GM12878 (cell line): ENCODE results near the gene ELOA. TPM values are rescaled to one million over a fixed set of nuclear protein-coding genes. Genes with fewer than 3 reads are reported as not detected.

Source experiments
- ATAC-seq: fragments of 200-7000 bp; cut with Tn5 transposase; 3 replicates; pipeline ENCODE4 v1.9.1; 2020; ENCODE audit warnings: mild to moderate bottlenecking, moderate library complexity
- BruUV-seq: library from RNA; stranded (reverse); fragments of 400-500 nt; replicated peaks from 2 replicates; lab custom pipeline; 2021; lab: Mats Ljungman, UMichigan
- CTCF ChIA-PET: fragments of 300-600 bp; sonication (Branson Sonifier 250); formaldehyde crosslinking; extraction: SDS; loops from one replicate; lab custom pipeline; 2021; ENCODE audit warnings: inconsistent platforms; lab: Yijun Ruan, JAX
- POLR2A ChIA-PET: fragments of 350-600 bp; formaldehyde crosslinking; extraction: SDS; loops from one replicate; lab custom pipeline; 2021; ENCODE audit warnings: inconsistent platforms; lab: Charles Lee
- RAD21 ChIA-PET: fragments of 300-600 bp; sonication (Branson Sonifier 250); formaldehyde crosslinking; loops from one replicate; lab custom pipeline; 2023; ENCODE audit warnings: antibody characterized with exemption; ENCODE audit not compliant: unreplicated experiment; lab: Charles Lee
- SMC1A ChIA-PET: fragments of 300-600 bp; sonication (Branson Sonifier 250); formaldehyde crosslinking; loops from one replicate; lab custom pipeline; 2023; ENCODE audit not compliant: unreplicated experiment, uncharacterized antibody; lab: Charles Lee
- DNase-seq: peaks from one replicate; pipeline ENCODE4 v3.0.0-alpha.2; 2011; ENCODE audit warnings: low read depth, low spot score
- FAIRE-seq: peaks from 3 replicates; lab custom pipeline; 2011; peaks lifted over from hg19 to GRCh38; lab: Jason Lieb, UNC
- H2AFZ ChIP-seq: 2 replicates; pipeline ENCODE4 v1.6.0; 2011; ENCODE audit warnings: low read depth, low read length, control low read depth; ENCODE audit not compliant: control insufficient read depth
- H3K27ac ChIP-seq: 2 replicates; pipeline ENCODE4 v1.5.1; 2011; ENCODE audit warnings: control low read depth; ENCODE audit not compliant: control insufficient read depth, insufficient read depth
- H3K27me3 ChIP-seq, 2 experiments: replicated peaks in 1 of 2; 2 replicates each; pipeline versions ENCODE4 v1.6.0 to v1.6.1; 2011; ENCODE audit warnings: low read length in 1 of 2; ENCODE audit not compliant: control insufficient read depth in 2 of 2, insufficient read depth in 2 of 2
- H3K36me3 ChIP-seq, 2 experiments: 2 replicates each; pipeline ENCODE4 v1.5.1; 2011; ENCODE audit warnings: low read length in 1 of 2; ENCODE audit not compliant: control insufficient read depth in 2 of 2, insufficient read depth in 2 of 2
- H3K4me1 ChIP-seq: 2 replicates; pipeline ENCODE4 v1.6.1; 2011; ENCODE audit warnings: mild to moderate bottlenecking, low read length, moderate library complexity, mixed read lengths; ENCODE audit not compliant: control insufficient read depth, insufficient read depth
- H3K4me2 ChIP-seq: 2 replicates; pipeline ENCODE4 v1.6.0; 2011; ENCODE audit warnings: control low read depth; ENCODE audit not compliant: control insufficient read depth, insufficient read depth
- H3K4me3 ChIP-seq: fragments of 200-600 bp; sonication (generic); 2 replicates; pipeline ENCODE4 v1.5.1; 2016
- H3K79me2 ChIP-seq: 2 replicates; pipeline ENCODE4 v1.6.0; 2011; ENCODE audit warnings: low read length; ENCODE audit not compliant: control insufficient read depth, insufficient read depth
- H3K9ac ChIP-seq: 2 replicates; pipeline ENCODE4 v1.8.0; 2011; ENCODE audit warnings: low read length, control low read depth, mixed read lengths; ENCODE audit not compliant: control insufficient read depth, insufficient read depth
- H3K9me3 ChIP-seq: replicated peaks from 3 replicates; pipeline ENCODE4 v1.5.1; 2011; ENCODE audit warnings: mild to moderate bottlenecking, low read length; ENCODE audit not compliant: control insufficient read depth, insufficient read depth
- H4K20me1 ChIP-seq: 2 replicates; pipeline ENCODE4 v1.6.0; 2011; ENCODE audit not compliant: control insufficient read depth, insufficient read depth
- BACH1 ChIP-seq: fragments of 450-650 bp; IDR thresholded peaks from 2 replicates; pipeline ENCODE4 v1.6.1; 2017; ENCODE audit warnings: mild to moderate bottlenecking, borderline replicate concordance
- BMI1 ChIP-seq: fragments of 450-650 bp; IDR thresholded peaks from 2 replicates; pipeline ENCODE4 v1.6.1; 2016; ENCODE audit warnings: mild to moderate bottlenecking, moderate library complexity, borderline replicate concordance
- CBX5 ChIP-seq: sonication (generic); IDR thresholded peaks from 2 replicates; pipeline ENCODE4 v1.6.1; 2016; ENCODE audit warnings: low read depth, moderate library complexity, mild to moderate bottlenecking, inconsistent platforms
- CHD2 ChIP-seq: IDR thresholded peaks from 2 replicates; pipeline ENCODE4 v1.6.1; 2011; ENCODE audit warnings: low read depth, low read length, improper control_type of control experiment, borderline replicate concordance
- EGR1 ChIP-seq, 2 experiments: IDR thresholded peaks; 1 replicate in 1 of 2; 2 replicates in 1 of 2; pipeline ENCODE4 v1.6.1; 2011 to 2012; ENCODE audit warnings: low read depth in 2 of 2, low read length in 2 of 2, borderline replicate concordance in 1 of 2, mild to moderate bottlenecking in 1 of 2, moderate library complexity in 1 of 2
- ELK1 ChIP-seq: IDR thresholded peaks from 2 replicates; pipeline ENCODE4 v1.6.1; 2012; ENCODE audit warnings: low read depth, low read length, improper control_type of control experiment
- EP300 ChIP-seq, 2 experiments: fragments of 150-350 bp in 1 of 2; IDR thresholded peaks; 2 replicates each; pipeline ENCODE4 v1.6.1; 2011 to 2012; ENCODE audit warnings: low read depth in 2 of 2, low read length in 2 of 2, borderline replicate concordance in 1 of 2, improper control_type of control experiment in 1 of 2, inconsistent platforms in 1 of 2; ENCODE audit not compliant: control insufficient read depth in 1 of 2
- HDAC2 ChIP-seq: fragments of 200-600 bp; sonication (generic); IDR thresholded peaks from 2 replicates; pipeline ENCODE4 v1.6.1; 2017
- HDGF ChIP-seq: fragments of 450-650 bp; IDR thresholded peaks from 2 replicates; pipeline ENCODE4 v1.6.1; 2016; ENCODE audit warnings: antibody characterized with exemption
- KAT2A ChIP-seq: conservative IDR thresholded peaks from 2 replicates; pipeline ENCODE4 v1.6.1; 2011; ENCODE audit warnings: low read depth, low read length; ENCODE audit not compliant: control insufficient read depth
- POLR2A ChIP-seq: IDR thresholded peaks from 2 replicates; pipeline ENCODE4 v1.6.1; 2011; ENCODE audit warnings: low read depth, mild to moderate bottlenecking, low read length
- SPI1 ChIP-seq: IDR thresholded peaks from 2 replicates; pipeline ENCODE4 v1.6.1; 2011; ENCODE audit warnings: low read depth, mild to moderate bottlenecking, low read length, moderate library complexity, borderline replicate concordance; ENCODE audit not compliant: insufficient read depth
- TCF12 ChIP-seq: IDR thresholded peaks from 2 replicates; pipeline ENCODE4 v1.6.1; 2011; ENCODE audit warnings: low read depth, mild to moderate bottlenecking, low read length
- YBX1 ChIP-seq: fragments of 450-650 bp; IDR thresholded peaks from 2 replicates; pipeline ENCODE4 v1.6.1; 2016; ENCODE audit warnings: antibody characterized with exemption
- WGBS: methylation state at CpG from one replicate; pipeline ENCODE4 v1.1.6; 2016; ENCODE audit warnings: low lambda C conversion rate; ENCODE audit not compliant: insufficient replicate concordance, insufficient coverage; ENCODE audit errors: missing lambda C conversion rate; 5-methylcytosine and 5-hydroxymethylcytosine counted together
- in situ Hi-C: fragments of 300-500 bp; cut with MboI; formaldehyde crosslinking; loops from 9 replicates; pipeline ENCODE4 v1.14.3; 2018; ENCODE audit warnings: mixed read lengths
- intact Hi-C: fragments of 100-400 bp; cut with micrococcal nuclease; formaldehyde crosslinking; loops from one replicate; pipeline ENCODE4 v1.14.2; 2022; ENCODE audit not compliant: unreplicated experiment
- polyA plus RNA-seq, 11 experiments: library from polyadenylated mRNA; depleted of rRNA in 4 of 11; unstranded in 6 of 11; stranded (reverse) in 5 of 11; fragments of >200 nt; fragmentation: Nextera tagmentation in 4 of 11; fragmentation: Illumina TruSeq in 1 of 11; extraction: Ambion mirVana in 4 of 11; extraction: Trizol in 1 of 11; gene quantifications; 1 replicate in 1 of 11; 2 replicates in 10 of 11; pipeline versions ENCODE4 v1.2.1 to v1.2.3, GENCODE V29; 2011 to 2016; ENCODE audit warnings: inconsistent platforms in 2 of 11, missing spikeins in 2 of 11, low read depth in 1 of 11
- total RNA-seq, 4 experiments: library from RNA; depleted of rRNA in 3 of 4; stranded (reverse); fragments of >200 nt in 3 of 4; fragmentation: Illumina TruSeq in 1 of 4; extraction: Trizol in 1 of 4; gene quantifications; 2 replicates each; pipeline versions ENCODE4 v1.2.1 to v1.2.3, GENCODE V29; 2013 to 2021
- TF ChIP-seq, protein P1 (sequence below): fragments of 450-650 bp; IDR thresholded peaks from 2 replicates; pipeline ENCODE4 v1.6.1; 2014; ENCODE audit warnings: mild to moderate bottlenecking
- TF ChIP-seq, protein P2 (sequence below): IDR thresholded peaks from 2 replicates; pipeline ENCODE4 v1.6.1; 2011; ENCODE audit warnings: low read depth, mild to moderate bottlenecking, low read length, moderate library complexity, borderline replicate concordance; ENCODE audit errors: extremely low read depth
- TF ChIP-seq, protein P3 (sequence below): fragments of 450-650 bp; formaldehyde crosslinking; IDR thresholded peaks from 2 replicates; pipeline ENCODE4 v1.5.0; 2022; ENCODE audit warnings: mild to moderate bottlenecking, missing genetic modification characterization

Gene ELOA
- total and polyA plus RNA-seq, 10 of the 15 experiments (the other 5 are each of a cell fraction or from before 2014, with no cell fraction given): 20.1 to 63.6 (median 39.8) TPM

DNA sequence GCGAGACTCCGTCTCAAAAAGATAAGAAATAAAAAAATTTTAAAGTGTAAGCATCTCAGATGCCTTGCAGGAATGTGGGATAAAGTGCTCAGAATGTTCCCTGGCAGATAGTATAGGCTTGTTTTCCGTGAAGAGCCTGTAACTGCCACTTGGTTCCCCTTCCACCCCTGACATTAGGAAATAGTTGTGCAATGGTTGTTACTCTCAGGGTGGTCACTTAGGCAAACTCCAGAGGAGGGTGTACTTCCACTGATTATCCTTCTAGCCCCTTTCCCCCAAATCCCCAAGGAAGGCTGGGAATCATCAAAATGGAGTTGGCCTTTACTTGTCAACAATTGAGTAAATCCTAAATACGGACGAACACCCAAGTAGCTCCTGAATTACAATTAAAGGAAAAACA, 41.3 kb upstream of the ELOA start (continued):
- TF ChIP-seq, protein P1, sequence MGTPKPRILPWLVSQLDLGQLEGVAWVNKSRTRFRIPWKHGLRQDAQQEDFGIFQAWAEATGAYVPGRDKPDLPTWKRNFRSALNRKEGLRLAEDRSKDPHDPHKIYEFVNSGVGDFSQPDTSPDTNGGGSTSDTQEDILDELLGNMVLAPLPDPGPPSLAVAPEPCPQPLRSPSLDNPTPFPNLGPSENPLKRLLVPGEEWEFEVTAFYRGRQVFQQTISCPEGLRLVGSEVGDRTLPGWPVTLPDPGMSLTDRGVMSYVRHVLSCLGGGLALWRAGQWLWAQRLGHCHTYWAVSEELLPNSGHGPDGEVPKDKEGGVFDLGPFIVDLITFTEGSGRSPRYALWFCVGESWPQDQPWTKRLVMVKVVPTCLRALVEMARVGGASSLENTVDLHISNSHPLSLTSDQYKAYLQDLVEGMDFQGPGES: no peak
- TF ChIP-seq CBX5 (no peak), SPI1 (no peak), TCF12 (no peak), HDAC2 (no peak), HDGF (no peak), CHD2 (no peak), KAT2A (no peak)
- TF ChIP-seq, protein P2, sequence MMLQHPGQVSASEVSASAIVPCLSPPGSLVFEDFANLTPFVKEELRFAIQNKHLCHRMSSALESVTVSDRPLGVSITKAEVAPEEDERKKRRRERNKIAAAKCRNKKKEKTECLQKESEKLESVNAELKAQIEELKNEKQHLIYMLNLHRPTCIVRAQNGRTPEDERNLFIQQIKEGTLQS: no peak

- H3K4me2 ChIP-seq: no peak overlapping the region
- RAD21 ChIA-PET: interaction anchor here (1.0 kb wide), 1 partner anchor 41 kb away, joined by 3 read pairs; no protein-coding TSS in a partner anchor
- FAIRE-seq: no peak
- no peak overlapping the region for H3K27ac ChIP-seq
- POLR2A ChIA-PET: interaction anchor here (1.0 to 1.2 kb wide), 3 partner anchors 11 to 22 kb away, joined by 3 to 4 read pairs (median 3); partner anchors contain the start of gene RPL11
- H4K20me1 ChIP-seq: no peaks in the 10 kb centered on the region
- in situ Hi-C loops: no loop called here
- H3K27me3 ChIP-seq: no peaks in the 10 kb centered on the region
- BruUV-seq: no TSS peak
- SMC1A ChIA-PET: interaction anchor here (0.7 to 1.2 kb wide), 3 partner anchors 9 to 173 kb away, joined by 3 to 4 read pairs (median 3); no protein-coding TSS in a partner anchor
- H3K9me3 ChIP-seq: no peaks in the 10 kb centered on the region
- no peak for DNase-seq
- no peak for ATAC-seq
- over 99% methylated on average over 6 of the region's 6 CpGs for WGBS
- no peaks in the 10 kb centered on the region for H3K4me1 ChIP-seq
- peaks cover 13 to 31% of the 10 kb centered on the region in 2 experiments for H3K36me3 ChIP-seq
- no peak overlapping the region for H2AFZ ChIP-seq
- no peak overlapping the region for H3K9ac ChIP-seq
- no peak overlapping the region for H3K4me3 ChIP-seq
- intact Hi-C loops: no loop called here
- H3K79me2 ChIP-seq: peaks cover 5% of the 10 kb centered on the region
- CTCF ChIA-PET: interaction anchor here (0.7 to 1.3 kb wide), 4 partner anchors 8 to 40 kb away, joined by 3 to 4 read pairs (median 3); no protein-coding TSS in a partner anchor
- TF ChIP-seq, protein P3, sequence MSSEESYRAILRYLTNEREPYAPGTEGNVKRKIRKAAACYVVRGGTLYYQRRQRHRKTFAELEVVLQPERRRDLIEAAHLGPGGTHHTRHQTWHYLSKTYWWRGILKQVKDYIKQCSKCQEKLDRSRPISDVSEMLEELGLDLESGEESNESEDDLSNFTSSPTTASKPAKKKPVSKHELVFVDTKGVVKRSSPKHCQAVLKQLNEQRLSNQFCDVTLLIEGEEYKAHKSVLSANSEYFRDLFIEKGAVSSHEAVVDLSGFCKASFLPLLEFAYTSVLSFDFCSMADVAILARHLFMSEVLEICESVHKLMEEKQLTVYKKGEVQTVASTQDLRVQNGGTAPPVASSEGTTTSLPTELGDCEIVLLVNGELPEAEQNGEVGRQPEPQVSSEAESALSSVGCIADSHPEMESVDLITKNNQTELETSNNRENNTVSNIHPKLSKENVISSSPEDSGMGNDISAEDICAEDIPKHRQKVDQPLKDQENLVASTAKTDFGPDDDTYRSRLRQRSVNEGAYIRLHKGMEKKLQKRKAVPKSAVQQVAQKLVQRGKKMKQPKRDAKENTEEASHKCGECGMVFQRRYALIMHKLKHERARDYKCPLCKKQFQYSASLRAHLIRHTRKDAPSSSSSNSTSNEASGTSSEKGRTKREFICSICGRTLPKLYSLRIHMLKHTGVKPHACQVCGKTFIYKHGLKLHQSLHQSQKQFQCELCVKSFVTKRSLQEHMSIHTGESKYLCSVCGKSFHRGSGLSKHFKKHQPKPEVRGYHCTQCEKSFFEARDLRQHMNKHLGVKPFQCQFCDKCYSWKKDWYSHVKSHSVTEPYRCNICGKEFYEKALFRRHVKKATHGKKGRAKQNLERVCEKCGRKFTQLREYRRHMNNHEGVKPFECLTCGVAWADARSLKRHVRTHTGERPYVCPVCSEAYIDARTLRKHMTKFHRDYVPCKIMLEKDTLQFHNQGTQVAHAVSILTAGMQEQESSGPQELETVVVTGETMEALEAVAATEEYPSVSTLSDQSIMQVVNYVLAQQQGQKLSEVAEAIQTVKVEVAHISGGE: no peak
- TF ChIP-seq ELK1 (no peak), CBX5 (no peak), EGR1 (IDR thresholded peaks at IDR 0.05; ENCODE audit: borderline replicate concordance in 1 of 2, low read depth in 2 of 2, low read length in 2 of 2) (no peak), POLR2A (no peak), YBX1 (no peak), BACH1 (no peak), BMI1 (no peak), EP300 (IDR thresholded peaks at IDR 0.05; ENCODE audit: borderline replicate concordance in 1 of 2, control insufficient read depth in 1 of 2, low read depth in 2 of 2, low read length in 2 of 2) (no peak)
Observed at GRCh38 chr1:23704834-23705495, 38.3 kb upstream of the ELOA start.
